Stomach (tissue), 9 donors: ENCODE data around the gene EBF3. TPM values are rescaled to one million over a fixed set of nuclear protein-coding genes. Genes with fewer than 3 reads are reported as not detected.

ENCODE experiments used
- DNase-seq, 2 donors: peaks; one replicate each; pipeline versions ENCODE4 v3.0.0 to v3.0.0-alpha.2; 2013 to 2019
- H3K27ac ChIP-seq, 5 donors: fragments of 200-600 bp in 4 of 5; sonication (generic) in 4 of 5; one replicate each; pipeline ENCODE4 v1.5.1; 2013 to 2019; ENCODE audit warnings: mild to moderate bottlenecking in 1 of 5, moderate library complexity in 1 of 5
- H3K27me3 ChIP-seq, 3 donors: fragments of 200-600 bp; sonication (generic); one replicate each; pipeline ENCODE4 v1.5.1; 2017 to 2019; ENCODE audit warnings: mixed run types in 1 of 3
- H3K36me3 ChIP-seq, 4 donors: fragments of 200-600 bp; sonication (generic); 1 replicate in 3 of 4; 2 replicates in 1 of 4; pipeline ENCODE4 v1.5.1; 2016 to 2019
- H3K4me1 ChIP-seq, 4 donors: fragments of 200-600 bp; sonication (generic); one replicate each; pipeline ENCODE4 v1.5.1; 2016 to 2019
- H3K4me3 ChIP-seq, 4 donors: fragments of 200-600 bp; sonication (generic) in 3 of 4; one replicate each; pipeline ENCODE4 v1.5.1; 2016 to 2019; ENCODE audit warnings: mild to moderate bottlenecking in 1 of 4
- H3K9me3 ChIP-seq, 4 donors: fragments of 200-600 bp; sonication (generic); one replicate each; pipeline ENCODE4 v1.5.1; 2016 to 2019
- EP300 ChIP-seq: sonication (generic); formaldehyde crosslinking; IDR thresholded peaks from one replicate; pipeline ENCODE4 v1.6.1; 2017; ENCODE audit warnings: antibody characterized with exemption
- POLR2A ChIP-seq, 4 donors: fragments of 450-650 bp; IDR thresholded peaks; one replicate each; pipeline ENCODE4 v1.6.1; 2016; ENCODE audit warnings: antibody characterized with exemption in 4 of 4, control low read depth in 2 of 4, mild to moderate bottlenecking in 1 of 4, moderate library complexity in 1 of 4
- POLR2AphosphoS5 ChIP-seq, 3 donors: sonication (generic); formaldehyde crosslinking; IDR thresholded peaks; one replicate each; pipeline ENCODE4 v1.6.1; 2016; ENCODE audit warnings: antibody characterized with exemption in 3 of 3
- WGBS, 5 donors: extraction: QIAGEN DNeasy Blood & Tissue Kit in 3 of 5; methylation state at CpG; one replicate each; pipeline versions ENCODE4 v1.1.5 to v1.1.7; 2013 to 2018; 5-methylcytosine and 5-hydroxymethylcytosine counted together
- intact Hi-C: fragments of 100-400 bp; cut with DNase I; formaldehyde crosslinking; loops from one replicate; pipeline ENCODE4 v1.15.1; 2023; ENCODE audit warnings: low total_unique reads
- polyA plus RNA-seq, 3 donors: library from polyadenylated mRNA; stranded (reverse); fragments of 200-250 nt; gene quantifications; one replicate each; pipeline ENCODE4 v1.2.3, GENCODE V29; 2013
- small RNA-seq, 4 donors: library from RNA; depleted of rRNA; stranded (forward); fragments of <200 nt; gene quantifications; one replicate each; pipeline ENCODE3, GENCODE V24; 2016
- total RNA-seq, 5 donors: library from RNA; depleted of rRNA; stranded (reverse); fragments of >200 nt; gene quantifications; one replicate each; pipeline versions ENCODE4 v1.1.0 to v1.2.3, GENCODE V29; 2014 to 2016
- TF ChIP-seq, protein P1 (sequence below), 7 experiments: fragments of 450-650 bp in 4 of 7; fragments of 200-600 bp in 3 of 7; sonication (generic) in 3 of 7; IDR thresholded peaks; one replicate each; pipeline ENCODE4 v1.5.1; 2016 to 2019; ENCODE audit warnings: antibody characterized with exemption in 7 of 7, control low read depth in 2 of 7, mild to moderate bottlenecking in 1 of 7
- donor health status: healthy with polysubstance abuse.
- donor health status: Bipolar disorder and iron deficiency.
- donor health status: healthy.

The EBF3 gene
- total and polyA plus RNA-seq, 8 donors = 0.19 to 7.3 (median 0.58) TPM; not detected in 3

DNA sequence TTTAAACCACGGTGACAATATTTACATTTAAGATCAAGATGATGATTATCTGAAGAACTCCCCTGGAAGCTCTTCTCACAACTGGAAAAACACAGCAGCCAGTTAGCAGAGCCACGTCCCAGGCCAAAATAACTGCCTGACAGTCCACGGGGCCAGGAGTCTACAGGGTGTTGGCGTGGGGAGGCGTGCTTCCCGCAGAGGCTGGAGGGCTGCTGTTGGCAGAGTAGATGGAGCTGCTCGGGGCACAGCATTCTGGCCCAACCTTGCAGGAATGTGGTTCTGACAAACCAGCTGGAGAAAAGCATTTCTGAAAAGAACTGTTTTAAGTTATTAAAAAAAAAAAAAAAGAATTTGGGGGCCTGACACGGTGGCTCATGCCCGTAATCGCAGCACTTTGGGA is 177.9 kb downstream of the EBF3 start:
- Histone ChIP-seq H3K4me3 (no peak overlapping the region), H3K9me3 (peaks cover 3 to 66% (median 27%) of the 10 kb centered on the region in 4 donors), H3K27ac (no peak overlapping the region), H3K27me3 (no peaks in the 10 kb centered on the region), H3K36me3 (no peaks in the 10 kb centered on the region), H3K4me1 (no peaks in the 10 kb centered on the region)
- intact Hi-C loops = no loop called here
- DNase-seq = no peak
- 62 to 75% (median 63%) methylated on average over 10 of the region's 10 CpGs for WGBS, 5 donors
- TF ChIP-seq EP300 (no peak), POLR2A (IDR thresholded peaks at IDR 0.05) (no peak), POLR2AphosphoS5 (IDR thresholded peaks at IDR 0.05) (no peak)
- TF ChIP-seq, protein P1, sequence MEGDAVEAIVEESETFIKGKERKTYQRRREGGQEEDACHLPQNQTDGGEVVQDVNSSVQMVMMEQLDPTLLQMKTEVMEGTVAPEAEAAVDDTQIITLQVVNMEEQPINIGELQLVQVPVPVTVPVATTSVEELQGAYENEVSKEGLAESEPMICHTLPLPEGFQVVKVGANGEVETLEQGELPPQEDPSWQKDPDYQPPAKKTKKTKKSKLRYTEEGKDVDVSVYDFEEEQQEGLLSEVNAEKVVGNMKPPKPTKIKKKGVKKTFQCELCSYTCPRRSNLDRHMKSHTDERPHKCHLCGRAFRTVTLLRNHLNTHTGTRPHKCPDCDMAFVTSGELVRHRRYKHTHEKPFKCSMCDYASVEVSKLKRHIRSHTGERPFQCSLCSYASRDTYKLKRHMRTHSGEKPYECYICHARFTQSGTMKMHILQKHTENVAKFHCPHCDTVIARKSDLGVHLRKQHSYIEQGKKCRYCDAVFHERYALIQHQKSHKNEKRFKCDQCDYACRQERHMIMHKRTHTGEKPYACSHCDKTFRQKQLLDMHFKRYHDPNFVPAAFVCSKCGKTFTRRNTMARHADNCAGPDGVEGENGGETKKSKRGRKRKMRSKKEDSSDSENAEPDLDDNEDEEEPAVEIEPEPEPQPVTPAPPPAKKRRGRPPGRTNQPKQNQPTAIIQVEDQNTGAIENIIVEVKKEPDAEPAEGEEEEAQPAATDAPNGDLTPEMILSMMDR (IDR thresholded peaks at IDR 0.05) = no peak

DNA sequence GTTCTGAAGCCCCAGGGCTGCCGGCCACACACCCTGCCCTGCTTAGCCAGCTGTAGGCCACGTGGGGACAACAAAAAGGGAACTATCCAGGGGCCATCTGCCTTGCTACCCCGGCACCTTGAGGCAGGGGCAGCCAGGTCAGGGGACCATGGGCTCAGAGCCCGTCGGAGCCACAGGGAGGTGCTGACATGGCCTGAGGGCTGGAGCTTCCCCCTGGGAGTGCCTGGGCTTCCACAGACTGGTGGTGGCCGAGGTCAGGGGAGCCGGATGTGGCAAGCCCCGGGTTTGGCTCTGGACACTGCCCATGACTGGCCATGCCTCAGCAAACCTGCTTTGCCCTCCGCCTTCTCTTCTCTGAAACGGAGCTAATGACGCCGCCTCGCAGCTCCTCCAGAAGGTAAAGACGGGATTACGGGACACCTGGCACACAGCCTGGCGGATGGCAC is 178.5 kb downstream of the EBF3 start:
- peaks cover 3 to 59% (median 21%) of the 10 kb centered on the region in 4 donors for H3K9me3 ChIP-seq
- H3K36me3 ChIP-seq = no peaks in the 10 kb centered on the region
- H3K27me3 ChIP-seq = no peaks in the 10 kb centered on the region
- no peaks in the 10 kb centered on the region for H3K4me1 ChIP-seq
- TF ChIP-seq, protein P1 (IDR thresholded peaks at IDR 0.05) = no peak
- TF ChIP-seq POLR2AphosphoS5 (IDR thresholded peaks at IDR 0.05) (no peak), EP300 (no peak), POLR2A (IDR thresholded peaks at IDR 0.05) (no peak)
- H3K4me3 ChIP-seq = no peak overlapping the region
- WGBS, 5 donors = 76 to 88% (median 79%) methylated on average over 6 to 16 of the region's 16 CpGs
- intact Hi-C loops = no loop called here
- DNase-seq = no peak
- H3K27ac ChIP-seq = no peak overlapping the region

Small RNAs within 50 kb of the gene (small RNA-seq; reads per million reads assigned to genes)
- 0 reads per million in 4 donors for gene AL354950.2
- gene MIR4297 = 0 reads per million in 4 donors

Other genes with a start within 250 kb of the EBF3 start
- 1 to 10 TPM in 2 of 5 donors, under 1 TPM in 1, not detected in 2; 0.29 to 1.5 (median 1.3) TPM for gene C10orf143, start 146.6 kb upstream of the EBF3 start, total RNA-seq
- 10 to 100 TPM in 1 of 3 donors, 1 to 10 TPM in 2; 5.3 to 11.6 (median 7.6) TPM for gene C10orf143, start 146.6 kb upstream of the EBF3 start, polyA plus RNA-seq
- 10 to 100 TPM in 4 of 5 donors, 1 to 10 TPM in 1; 1.2 to 80.5 (median 34.2) TPM for gene GLRX3, start 172.1 kb upstream of the EBF3 start, total RNA-seq
- 10 to 100 TPM; 59.9 to 80.2 (median 72.0) TPM for gene GLRX3, start 172.1 kb upstream of the EBF3 start, polyA plus RNA-seq